Measurements from ENCODE around the gene RABL3.

RABL3 gene

DNA sequence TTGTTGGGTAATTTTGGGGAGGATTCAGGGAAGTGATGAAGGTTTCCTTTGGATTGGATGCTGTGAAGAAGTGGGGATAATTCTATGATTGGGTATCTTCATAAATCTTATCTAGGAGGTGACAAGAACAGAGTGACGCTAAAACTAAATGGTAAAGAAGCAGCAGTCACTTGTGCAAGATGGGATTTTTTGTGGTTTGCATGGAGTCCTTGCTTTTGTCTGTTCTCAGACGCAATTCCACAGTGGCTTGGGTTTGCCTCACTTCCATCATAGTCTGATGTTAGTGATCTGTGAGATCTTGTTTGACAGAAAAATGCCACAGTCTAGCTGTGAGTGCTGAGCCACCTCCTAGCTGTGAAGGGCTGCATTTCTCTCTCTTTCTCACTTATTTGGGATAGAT, 27.1 kb upstream of the RABL3 start:
- Histone ChIP-seq H3K79me2 (ENCODE audit: insufficient read depth, low read length) (peaks cover 34% of the 10 kb centered on the region), H3K4me2 (ENCODE audit: insufficient read depth, low read length) (no peak overlapping the region), H3K4me3 (ENCODE audit: low read depth in 1 of 2, low read length in 2 of 2) (no peak overlapping the region), H3K9me3 (ENCODE audit: insufficient read depth, low read length, severe bottlenecking) (no peaks in the 10 kb centered on the region), H4K20me1 (ENCODE audit: insufficient read depth, low read length) (peaks cover 9% of the 10 kb centered on the region; the same call in 1 of the 2 replicates), H3K9ac (ENCODE audit: low read depth, low read length) (no peak overlapping the region), H3K27me3 (ENCODE audit: insufficient read depth, low read length, poor library complexity) (no peaks in the 10 kb centered on the region), H3K27ac (ENCODE audit: low read length) (no peak overlapping the region), H3K36me3 (ENCODE audit: insufficient read depth, low read length) (peaks cover 32% of the 10 kb centered on the region), H3K4me1 (ENCODE audit: insufficient read depth, low read length) (no peaks in the 10 kb centered on the region), H2AFZ (ENCODE audit: low read depth, low read length) (no peak overlapping the region)
- no peak for TF ChIP-seq CTCF (IDR thresholded peaks at IDR 0.05; ENCODE audit: borderline replicate concordance, extremely low read depth, low read length, poor library complexity, severe bottlenecking)
- TF ChIP-seq EZH2 (IDR thresholded peaks at IDR 0.05; ENCODE audit: borderline replicate concordance, low read depth, low read length, severe bottlenecking), result no peak
- DNase-seq, result no peak
- no peak for ATAC-seq (ENCODE audit: insufficient read depth, low read depth)

DNA sequence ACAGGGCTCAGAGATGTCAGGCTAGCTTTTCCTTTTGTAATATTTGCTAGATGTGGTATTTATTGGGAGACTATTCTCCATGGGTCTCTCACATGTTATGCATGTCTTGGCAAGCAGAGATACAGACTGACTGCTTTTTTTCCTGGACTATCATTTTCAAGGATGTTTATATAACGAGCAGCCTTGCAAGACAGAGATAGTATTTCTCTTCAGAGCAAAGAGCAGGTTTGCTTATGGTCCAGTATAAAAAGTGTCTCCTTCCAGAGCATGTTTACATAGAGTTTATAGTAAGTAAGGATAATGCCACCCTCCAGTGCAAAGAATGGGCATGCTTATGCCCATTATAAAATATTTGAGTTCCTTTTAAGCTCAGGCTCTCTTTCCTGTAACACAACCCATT, 24.8 kb upstream of the RABL3 start:
- no peak overlapping the region for H3K4me3 ChIP-seq (ENCODE audit: low read depth in 1 of 2, low read length in 2 of 2)
- TF ChIP-seq CTCF (IDR thresholded peaks at IDR 0.05; ENCODE audit: borderline replicate concordance, extremely low read depth, low read length, poor library complexity, severe bottlenecking), result no peak
- no peak for TF ChIP-seq EZH2 (IDR thresholded peaks at IDR 0.05; ENCODE audit: borderline replicate concordance, low read depth, low read length, severe bottlenecking)
- H4K20me1 ChIP-seq (ENCODE audit: insufficient read depth, low read length), result peaks cover 13% of the 10 kb centered on the region; the same call in 1 of the 2 replicates
- H3K4me2 ChIP-seq (ENCODE audit: insufficient read depth, low read length), result no peak overlapping the region
- peaks cover 47% of the 10 kb centered on the region for H3K79me2 ChIP-seq (ENCODE audit: insufficient read depth, low read length)
- no peak overlapping the region for H3K27ac ChIP-seq (ENCODE audit: low read length)
- no peak overlapping the region for H2AFZ ChIP-seq (ENCODE audit: low read depth, low read length)
- no peak for DNase-seq
- H3K9me3 ChIP-seq (ENCODE audit: insufficient read depth, low read length, severe bottlenecking), result no peaks in the 10 kb centered on the region
- ATAC-seq (ENCODE audit: insufficient read depth, low read depth), result no peak
- peaks cover 15% of the 10 kb centered on the region; the same call in 1 of the 2 replicates for H3K36me3 ChIP-seq (ENCODE audit: insufficient read depth, low read length)
- no peaks in the 10 kb centered on the region for H3K27me3 ChIP-seq (ENCODE audit: insufficient read depth, low read length, poor library complexity)
- H3K4me1 ChIP-seq (ENCODE audit: insufficient read depth, low read length), result no peaks in the 10 kb centered on the region
- H3K9ac ChIP-seq (ENCODE audit: low read depth, low read length), result no peak overlapping the region

DNA sequence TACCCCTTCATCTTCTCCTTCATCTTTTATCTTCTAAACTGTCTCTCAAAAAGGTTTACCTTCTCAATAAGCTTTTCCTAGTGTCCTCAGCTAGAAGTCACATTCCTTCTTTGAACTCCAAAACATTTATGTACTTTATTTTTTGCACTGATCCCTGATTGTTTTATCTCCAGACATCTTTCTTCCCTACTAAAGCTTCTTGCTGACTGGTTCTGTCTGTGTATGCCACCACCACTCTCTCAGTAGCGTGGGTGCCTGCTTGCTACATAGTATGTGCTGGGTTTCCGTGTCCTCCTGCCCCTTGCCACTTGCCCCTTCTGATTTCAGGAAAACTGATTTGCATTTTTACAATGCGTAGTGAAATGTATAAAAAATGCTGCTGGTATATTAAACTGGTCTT, 24.3 kb upstream of the RABL3 start:
- Histone ChIP-seq H3K9me3 (ENCODE audit: insufficient read depth, low read length, severe bottlenecking) (no peaks in the 10 kb centered on the region), H3K27ac (ENCODE audit: low read length) (no peak overlapping the region), H3K4me1 (ENCODE audit: insufficient read depth, low read length) (no peaks in the 10 kb centered on the region), H3K27me3 (ENCODE audit: insufficient read depth, low read length, poor library complexity) (no peaks in the 10 kb centered on the region), H3K79me2 (ENCODE audit: insufficient read depth, low read length) (peaks cover 50% of the 10 kb centered on the region), H4K20me1 (ENCODE audit: insufficient read depth, low read length) (peaks cover 13% of the 10 kb centered on the region; the same call in 1 of the 2 replicates), H3K9ac (ENCODE audit: low read depth, low read length) (no peak overlapping the region), H3K4me2 (ENCODE audit: insufficient read depth, low read length) (no peak overlapping the region), H3K4me3 (ENCODE audit: low read depth in 1 of 2, low read length in 2 of 2) (no peak overlapping the region), H3K36me3 (ENCODE audit: insufficient read depth, low read length) (peaks cover 10% of the 10 kb centered on the region; the same call in 1 of the 2 replicates), H2AFZ (ENCODE audit: low read depth, low read length) (no peak overlapping the region)
- no peak for DNase-seq
- ATAC-seq (ENCODE audit: insufficient read depth, low read depth), result no peak
- TF ChIP-seq CTCF (IDR thresholded peaks at IDR 0.05; ENCODE audit: borderline replicate concordance, extremely low read depth, low read length, poor library complexity, severe bottlenecking) (no peak), EZH2 (IDR thresholded peaks at IDR 0.05; ENCODE audit: borderline replicate concordance, low read depth, low read length, severe bottlenecking) (no peak)

Measured in DND-41 (cell line).